HG02938 (cell line): ENCODE measurements around the gene BANK1.

Experiments
- ATAC-seq: cut with Tn5 transposase; IDR thresholded peaks from one replicate; pipeline ENCODE4 v1.9.1; 2021; ENCODE audit warnings: mild to moderate bottlenecking, moderate library complexity; ENCODE audit not compliant: unreplicated experiment

Gene BANK1

GRCh38 chr4:101813604-101814003, 23.1 kb downstream of the BANK1 start:
- peak; percentile 70 for ATAC-seq

- no peak for ATAC-seq
These were observed 27.8 kb downstream of the BANK1 start for GRCh38 chr4:101818362-101818761.

GRCh38 chr4:101823864-101824263, 33.3 kb downstream of the BANK1 start:
- ATAC-seq, result no peak

GRCh38 chr4:101824500-101824899, 34.0 kb downstream of the BANK1 start:
- no peak for ATAC-seq

GRCh38 chr4:101825953-101826352, 35.4 kb downstream of the BANK1 start:
- no peak for ATAC-seq

GRCh38 chr4:101831816-101832215, 41.3 kb downstream of the BANK1 start:
- ATAC-seq, result no peak

GRCh38 chr4:101833480-101833879, 43.0 kb downstream of the BANK1 start:
- ATAC-seq, result no peak

GRCh38 chr4:101835121-101835904, 44.8 kb downstream of the BANK1 start:
- no peak for ATAC-seq

GRCh38 chr4:101843054-101843453, 52.5 kb downstream of the BANK1 start:
- no peak for ATAC-seq

- no peak for ATAC-seq
These were observed 56.0 kb downstream of the BANK1 start for GRCh38 chr4:101846550-101846949.

- no peak for ATAC-seq
These were observed 60.2 kb downstream of the BANK1 start for GRCh38 chr4:101850698-101851097.

- ATAC-seq, result no peak
These were observed 61.1 kb downstream of the BANK1 start for GRCh38 chr4:101851672-101852071.

GRCh38 chr4:101853028-101853427, 62.5 kb downstream of the BANK1 start:
- ATAC-seq, result no peak

GRCh38 chr4:101853691-101854090, 63.2 kb downstream of the BANK1 start:
- ATAC-seq, result no peak

- ATAC-seq, result no peak
These were observed 64.7 kb downstream of the BANK1 start for GRCh38 chr4:101855239-101855638.

- ATAC-seq, result no peak
These were observed 65.6 kb downstream of the BANK1 start for GRCh38 chr4:101856149-101856548.

- ATAC-seq, result no peak
These were observed 66.6 kb downstream of the BANK1 start for GRCh38 chr4:101857176-101857575.

GRCh38 chr4:101858641-101859040, 68.1 kb downstream of the BANK1 start:
- ATAC-seq, result no peak

GRCh38 chr4:101862595-101862994, 72.1 kb downstream of the BANK1 start:
- no peak for ATAC-seq

- no peak for ATAC-seq
These were observed 74.1 kb downstream of the BANK1 start for GRCh38 chr4:101864660-101865059.

GRCh38 chr4:101865501-101866062, 75.1 kb downstream of the BANK1 start:
- ATAC-seq, result no peak

GRCh38 chr4:101870874-101871273, 80.3 kb downstream of the BANK1 start:
- no peak for ATAC-seq
